Keratinocyte (primary cell): ENCODE results near the gene OSCAR. TPM values are rescaled to one million over a fixed set of nuclear protein-coding genes. Genes with fewer than 3 reads are reported as not detected.

Experiments
- DNase-seq: peaks from one replicate; pipeline ENCODE4 v3.0.0-alpha.2; 2011; ENCODE audit warnings: low read depth, missing footprints, low spot score
- FAIRE-seq: peaks from 2 replicates; lab custom pipeline; 2011; peaks lifted over from hg19 to GRCh38; lab: Jason Lieb, UNC
- H2AFZ ChIP-seq: 2 replicates; pipeline ENCODE4 v1.6.0; 2012; ENCODE audit warnings: low read length, control low read depth, inconsistent platforms; ENCODE audit not compliant: control insufficient read depth
- H3K27ac ChIP-seq: 2 replicates; pipeline ENCODE4 v1.5.1; 2011; ENCODE audit warnings: low read length; ENCODE audit not compliant: control insufficient read depth, insufficient read depth
- H3K27me3 ChIP-seq: 3 replicates; pipeline ENCODE4 v1.6.0; 2011; ENCODE audit warnings: low read length; ENCODE audit not compliant: control insufficient read depth, insufficient read depth; ENCODE audit errors: extremely low read depth
- H3K36me3 ChIP-seq, 2 experiments: 2 replicates in 1 of 2; 3 replicates in 1 of 2; pipeline ENCODE4 v1.5.1; 2011; ENCODE audit warnings: low read length in 2 of 2, mild to moderate bottlenecking in 1 of 2; ENCODE audit not compliant: control insufficient read depth in 2 of 2, insufficient read depth in 2 of 2; ENCODE audit errors: extremely low read depth in 1 of 2
- H3K4me1 ChIP-seq: 3 replicates; pipeline ENCODE4 v1.5.1; 2011; ENCODE audit warnings: low read length; ENCODE audit not compliant: control insufficient read depth, insufficient read depth; ENCODE audit errors: extremely low read depth
- H3K4me2 ChIP-seq: 3 replicates; pipeline ENCODE4 v1.6.0; 2011; ENCODE audit warnings: low read depth, low read length; ENCODE audit not compliant: control insufficient read depth, insufficient read depth; ENCODE audit errors: extremely low read depth
- H3K4me3 ChIP-seq, 3 experiments: fragments of 200-600 bp in 1 of 3; sonication (generic) in 1 of 3; 2 replicates in 2 of 3; 3 replicates in 1 of 3; pipeline ENCODE4 v1.5.1; 2011 to 2016; ENCODE audit warnings: low read length in 3 of 3, mild to moderate bottlenecking in 3 of 3, control low read depth in 2 of 3, inconsistent platforms in 1 of 3, low read depth in 1 of 3, mixed read lengths in 1 of 3, mixed run types in 1 of 3, moderate library complexity in 1 of 3; ENCODE audit not compliant: control insufficient read depth in 2 of 3, insufficient read depth in 2 of 3; ENCODE audit errors: extremely low read depth in 1 of 3
- H3K79me2 ChIP-seq: 2 replicates; pipeline ENCODE4 v1.6.0; 2012; ENCODE audit warnings: low read length; ENCODE audit not compliant: control insufficient read depth, insufficient read depth
- H3K9ac ChIP-seq: 3 replicates; pipeline ENCODE4 v1.6.0; 2011; ENCODE audit warnings: low read length; ENCODE audit not compliant: control insufficient read depth, insufficient read depth; ENCODE audit errors: extremely low read depth
- H3K9me1 ChIP-seq: 3 replicates; pipeline ENCODE4 v1.6.0; 2011; ENCODE audit warnings: low read length; ENCODE audit not compliant: control insufficient read depth, insufficient read depth; ENCODE audit errors: extremely low read depth
- H3K9me3 ChIP-seq: 2 replicates; pipeline ENCODE4 v1.5.1; 2012; ENCODE audit warnings: low read depth, low read length; ENCODE audit not compliant: control insufficient read depth
- H4K20me1 ChIP-seq: 3 replicates; pipeline ENCODE4 v1.6.0; 2011; ENCODE audit warnings: low read length; ENCODE audit not compliant: control insufficient read depth, insufficient read depth; ENCODE audit errors: extremely low read depth
- EZH2 ChIP-seq: IDR thresholded peaks from one replicate; pipeline ENCODE4 v1.6.1; 2012; ENCODE audit warnings: inconsistent platforms, mild to moderate bottlenecking, low read length, moderate library complexity
- dilution Hi-C: fragments of 300-500 bp; cut with MboI; formaldehyde crosslinking; loops from one replicate; pipeline ENCODE4 v1.7.0; 2020; ENCODE audit warnings: low sequenced_read_pairs; ENCODE audit not compliant: extremely low pct_ligation_motif_present
- polyA minus RNA-seq, 3 experiments: library from RNA; depleted of rRNA, polyadenylated mRNA; stranded (reverse); fragments of >200 nt; gene quantifications; 1 replicate in 1 of 3; 2 replicates in 1 of 3; 3 replicates in 1 of 3; pipeline ENCODE4 v1.2.3, GENCODE V29; 2011
- polyA plus RNA-seq, 5 experiments: library from polyadenylated mRNA; depleted of rRNA in 3 of 5; stranded (reverse) in 3 of 5; stranded (forward) in 1 of 5; unstranded in 1 of 5; fragments of >200 nt; gene quantifications; 1 replicate in 1 of 5; 2 replicates in 3 of 5; 3 replicates in 1 of 5; pipeline versions ENCODE4 v1.2.1 to v1.2.3, GENCODE V29; 2011 to 2012; ENCODE audit warnings: missing spikeins in 2 of 5, low read depth in 1 of 5, low replicate concordance in 1 of 5
- TF ChIP-seq, protein P1 (sequence below), 3 experiments: IDR thresholded peaks in 1 of 3; conservative IDR thresholded peaks in 1 of 3; optimal IDR thresholded peaks in 1 of 3; 2 replicates in 2 of 3; 3 replicates in 1 of 3; pipeline versions ENCODE3 to v1.5.1; 2011; ENCODE audit warnings: low read length in 3 of 3, mild to moderate bottlenecking in 3 of 3, moderate library complexity in 2 of 3, control low read depth in 1 of 3, inconsistent platforms in 1 of 3; ENCODE audit not compliant: insufficient read depth in 2 of 3; ENCODE audit errors: extremely low read depth in 1 of 3

OSCAR gene, protein sequence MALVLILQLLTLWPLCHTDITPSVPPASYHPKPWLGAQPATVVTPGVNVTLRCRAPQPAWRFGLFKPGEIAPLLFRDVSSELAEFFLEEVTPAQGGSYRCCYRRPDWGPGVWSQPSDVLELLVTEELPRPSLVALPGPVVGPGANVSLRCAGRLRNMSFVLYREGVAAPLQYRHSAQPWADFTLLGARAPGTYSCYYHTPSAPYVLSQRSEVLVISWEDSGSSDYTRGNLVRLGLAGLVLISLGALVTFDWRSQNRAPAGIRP
- polyA plus RNA-seq (0.12 to 0.32 TPM (median 0.14 TPM) in 3 replicates), polyA minus RNA-seq (not detected in 3 replicates)
- polyA plus RNA-seq (2011; ENCODE audit: low read depth) = 0.20 TPM
- polyA plus RNA-seq (2011; cell fraction: cytosol; rRNA removed) = 0.07 and 0.29 TPM in 2 replicates
- polyA plus RNA-seq (2011; cell fraction: nucleus; rRNA removed) = 0.41 and 1.2 TPM in 2 replicates
- polyA plus RNA-seq (2012; ENCODE audit: low replicate concordance) = 0.14 and 0.45 TPM in 2 replicates
- not detected for polyA minus RNA-seq (2011; cell fraction: cytosol; rRNA and poly(A)+ RNA removed)
- not detected in 2 replicates for polyA minus RNA-seq (2011; cell fraction: nucleus; rRNA and poly(A)+ RNA removed)

DNA sequence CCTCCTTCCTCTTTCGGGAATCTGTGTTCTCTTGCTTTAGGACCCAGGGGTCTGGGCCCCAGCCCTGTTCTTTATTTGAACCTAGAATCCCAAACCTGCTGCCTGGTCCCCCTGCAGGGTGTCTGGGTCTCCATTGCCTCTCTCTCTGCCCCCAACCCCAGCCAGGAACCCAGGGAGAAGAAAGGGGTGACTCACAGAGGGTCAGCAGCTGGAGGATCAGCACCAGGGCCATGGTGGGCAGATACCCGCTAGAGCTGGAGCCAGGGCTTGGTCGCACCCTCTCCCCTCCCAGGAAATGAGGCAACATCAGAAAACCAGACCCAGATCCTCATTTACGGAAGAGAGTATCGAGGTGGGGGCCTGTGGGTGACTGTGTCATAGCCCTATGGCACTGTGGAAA lies at the start of gene OSCAR:
TSS of gene OSCAR (minus strand) at position 243 of the 400 bp plus-strand sequence. CDS start at position 232, 11 bp downstream.
- peaks cover 0 to 2% of the 10 kb centered on the region in 2 experiments for H3K36me3 ChIP-seq
- H4K20me1 ChIP-seq = no peaks in the 10 kb centered on the region
- no peak within 1 kb of the TSS for H3K4me3 ChIP-seq
- DNase-seq (no peak), FAIRE-seq (no peak)
- no peaks in the 10 kb centered on the region for H3K9me3 ChIP-seq
- dilution Hi-C loops = no loop called here
- H2AFZ ChIP-seq = no peak within 1 kb of the TSS
- no peaks in the 10 kb centered on the region for H3K27me3 ChIP-seq
- H3K9ac ChIP-seq = no peak within 1 kb of the TSS
- peaks cover 9% of the 10 kb centered on the region for H3K4me1 ChIP-seq
- no peak for TF ChIP-seq EZH2
- TF ChIP-seq, protein P1, sequence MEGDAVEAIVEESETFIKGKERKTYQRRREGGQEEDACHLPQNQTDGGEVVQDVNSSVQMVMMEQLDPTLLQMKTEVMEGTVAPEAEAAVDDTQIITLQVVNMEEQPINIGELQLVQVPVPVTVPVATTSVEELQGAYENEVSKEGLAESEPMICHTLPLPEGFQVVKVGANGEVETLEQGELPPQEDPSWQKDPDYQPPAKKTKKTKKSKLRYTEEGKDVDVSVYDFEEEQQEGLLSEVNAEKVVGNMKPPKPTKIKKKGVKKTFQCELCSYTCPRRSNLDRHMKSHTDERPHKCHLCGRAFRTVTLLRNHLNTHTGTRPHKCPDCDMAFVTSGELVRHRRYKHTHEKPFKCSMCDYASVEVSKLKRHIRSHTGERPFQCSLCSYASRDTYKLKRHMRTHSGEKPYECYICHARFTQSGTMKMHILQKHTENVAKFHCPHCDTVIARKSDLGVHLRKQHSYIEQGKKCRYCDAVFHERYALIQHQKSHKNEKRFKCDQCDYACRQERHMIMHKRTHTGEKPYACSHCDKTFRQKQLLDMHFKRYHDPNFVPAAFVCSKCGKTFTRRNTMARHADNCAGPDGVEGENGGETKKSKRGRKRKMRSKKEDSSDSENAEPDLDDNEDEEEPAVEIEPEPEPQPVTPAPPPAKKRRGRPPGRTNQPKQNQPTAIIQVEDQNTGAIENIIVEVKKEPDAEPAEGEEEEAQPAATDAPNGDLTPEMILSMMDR (optimal IDR thresholded peaks at IDR 0.05 in 1 of 3, IDR thresholded peaks at IDR 0.05 in 1 of 3, conservative IDR thresholded peaks at IDR 0.05 in 1 of 3; ENCODE audit: extremely low read depth in 1 of 3, insufficient read depth in 2 of 3, low read length in 3 of 3) = no peak
- no peak within 1 kb of the TSS for H3K27ac ChIP-seq
- H3K4me2 ChIP-seq = no peak within 1 kb of the TSS
- peaks cover 18% of the 10 kb centered on the region for H3K79me2 ChIP-seq
- no peaks in the 10 kb centered on the region for H3K9me1 ChIP-seq

DNA sequence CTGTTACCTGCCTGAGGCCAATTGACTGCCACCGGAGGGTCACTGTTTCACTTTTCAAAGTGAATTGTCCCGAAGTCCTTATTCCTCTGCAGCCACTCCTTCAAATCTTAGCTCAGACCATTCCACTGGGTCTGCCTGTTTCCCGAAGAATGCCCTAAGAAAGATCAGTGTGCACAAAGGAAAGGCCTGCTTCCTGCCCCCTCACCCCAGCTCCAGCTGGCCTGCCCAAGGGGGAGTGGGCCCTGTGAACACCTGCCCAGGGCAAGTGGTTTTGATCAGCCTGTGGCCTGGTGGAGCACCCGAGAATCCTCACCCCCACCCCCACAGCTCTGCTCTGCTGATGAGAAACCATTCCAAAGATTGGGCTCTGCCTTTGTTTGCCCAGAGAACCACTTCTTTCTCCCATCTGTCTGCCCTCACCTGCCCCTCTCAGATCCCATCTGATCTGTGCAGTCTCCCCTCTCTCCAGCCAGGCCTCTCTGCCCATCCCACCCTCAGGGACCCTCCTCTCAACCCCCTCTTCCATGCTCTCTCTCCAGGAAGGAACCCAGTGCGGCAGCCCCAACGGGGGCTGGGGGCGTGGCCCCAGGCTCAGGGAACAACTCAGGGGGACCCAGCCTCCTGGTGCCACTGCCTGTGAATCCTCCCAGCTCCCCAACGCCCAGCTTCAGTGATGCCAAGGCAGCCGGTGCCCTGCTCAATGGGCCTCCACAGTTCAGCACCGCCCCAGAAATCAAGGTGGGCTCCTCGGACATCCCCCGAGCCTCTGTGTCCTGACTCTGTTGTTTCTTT lies 48.6 kb upstream of the OSCAR start:
- Histone ChIP-seq H3K9ac (no peak overlapping the region), H3K4me3 (no peak overlapping the region), H3K9me1 (no peaks in the 10 kb centered on the region), H3K79me2 (no peaks in the 10 kb centered on the region), H3K4me2 (no peak overlapping the region), H3K27me3 (no peaks in the 10 kb centered on the region), H3K27ac (no peak overlapping the region), H4K20me1 (peaks cover 4% of the 10 kb centered on the region), H2AFZ (no peak overlapping the region), H3K36me3 (peaks cover 50 to 63% of the 10 kb centered on the region in 2 experiments), H3K9me3 (no peaks in the 10 kb centered on the region), H3K4me1 (no peaks in the 10 kb centered on the region)
- DNase-seq (no peak), FAIRE-seq (no peak)
- TF ChIP-seq, protein P1 (optimal IDR thresholded peaks at IDR 0.05 in 1 of 3, IDR thresholded peaks at IDR 0.05 in 1 of 3, conservative IDR thresholded peaks at IDR 0.05 in 1 of 3; ENCODE audit: extremely low read depth in 1 of 3, insufficient read depth in 2 of 3, low read length in 3 of 3) = no peak
- no peak for TF ChIP-seq EZH2
- dilution Hi-C loops = no loop called here
